PC-9 (cell line): ENCODE results near the gene LTK. TPM values are rescaled to one million over a fixed set of nuclear protein-coding genes. Genes with fewer than 3 reads are reported as not detected.

Source experiments
- BruUV-seq: library from RNA; stranded (reverse); fragments of 400-500 nt; replicated peaks from 2 replicates; lab custom pipeline; 2021; lab: Mats Ljungman, UMichigan
- CTCF ChIA-PET: fragments of 300-600 bp; sonication (Branson Sonifier 250); formaldehyde crosslinking; loops from one replicate; lab custom pipeline; 2022; ENCODE audit warnings: antibody characterized with exemption; lab: Charles Lee
- POLR2A ChIA-PET: fragments of 300-600 bp; sonication (Branson Sonifier 250); formaldehyde crosslinking; loops from one replicate; lab custom pipeline; 2022; ENCODE audit warnings: antibody characterized with exemption; ENCODE audit not compliant: unreplicated experiment; lab: Charles Lee
- DNase-seq, 2 experiments: peaks; one replicate each; pipeline versions ENCODE4 v3.0.0 to v3.0.0-alpha.2; 2015 to 2022; ENCODE audit warnings: mixed read lengths in 1 of 2
- H2AFZ ChIP-seq: fragments of 200-600 bp; sonication (generic); 2 replicates; pipeline ENCODE4 v1.8.1; 2017; ENCODE audit warnings: antibody characterized with exemption
- H3F3A ChIP-seq: fragments of 200-600 bp; sonication (generic); 2 replicates; pipeline ENCODE4 v1.8.1; 2017; ENCODE audit warnings: antibody characterized with exemption, mild to moderate bottlenecking, low read depth; ENCODE audit not compliant: insufficient read depth
- H3K27ac ChIP-seq: fragments of 200-600 bp; sonication (generic); 2 replicates; pipeline ENCODE4 v1.6.1; 2016; ENCODE audit warnings: mixed run types
- H3K27me3 ChIP-seq: fragments of 200-600 bp; sonication (generic); 2 replicates; pipeline ENCODE4 v1.6.1; 2016; ENCODE audit warnings: low read depth, mixed run types; ENCODE audit not compliant: insufficient read depth
- H3K36me3 ChIP-seq: fragments of 200-600 bp; sonication (generic); 2 replicates; pipeline ENCODE4 v1.6.1; 2016; ENCODE audit warnings: low read depth, mixed run types
- H3K4me1 ChIP-seq: fragments of 200-600 bp; sonication (generic); replicated peaks from 2 replicates; pipeline ENCODE4 v1.6.1; 2016; ENCODE audit warnings: mixed run types; ENCODE audit not compliant: insufficient read depth
- H3K4me2 ChIP-seq: fragments of 200-600 bp; sonication (generic); 2 replicates; pipeline ENCODE4 v1.6.1; 2017; ENCODE audit warnings: mixed run types
- H3K4me3 ChIP-seq: fragments of 200-600 bp; sonication (generic); 2 replicates; pipeline ENCODE4 v1.6.1; 2016; ENCODE audit warnings: mixed run types
- H3K79me2 ChIP-seq: fragments of 200-600 bp; sonication (generic); 2 replicates; pipeline ENCODE4 v1.6.1; 2017; ENCODE audit warnings: low read depth, mixed run types
- H3K9me2 ChIP-seq: fragments of 200-600 bp; sonication (generic); 2 replicates; pipeline ENCODE4 v1.8.1; 2017; ENCODE audit warnings: mild to moderate bottlenecking; ENCODE audit not compliant: insufficient read depth
- H3K9me3 ChIP-seq: fragments of 200-600 bp; sonication (generic); 2 replicates; pipeline ENCODE4 v1.8.1; 2016; ENCODE audit warnings: low read depth; ENCODE audit not compliant: insufficient read depth
- H4K20me1 ChIP-seq: fragments of 200-600 bp; sonication (generic); 2 replicates; pipeline ENCODE4 v1.8.1; 2017; ENCODE audit not compliant: insufficient read depth
- EZH2 ChIP-seq: fragments of 200-600 bp; sonication (generic); IDR thresholded peaks from 2 replicates; pipeline ENCODE4 v1.8.0; 2017; ENCODE audit warnings: antibody characterized with exemption, low read depth
- intact Hi-C: fragments of 100-400 bp; cut with micrococcal nuclease; formaldehyde crosslinking; loops from one replicate; pipeline ENCODE4 v1.10.0; 2022; ENCODE audit not compliant: unreplicated experiment
- total RNA-seq: library from RNA; stranded (reverse); gene quantifications from 2 replicates; pipeline ENCODE4 v1.2.3, GENCODE V29; 2021
- TF ChIP-seq, protein P1 (sequence below): fragments of 200-600 bp; sonication (generic); conservative IDR thresholded peaks from 2 replicates; pipeline ENCODE4 v1.6.1; 2017; ENCODE audit warnings: mixed run types, antibody characterized with exemption, mild to moderate bottlenecking, moderate library complexity

LTK gene
- total RNA-seq, 1 experiment from 2014 or later = 0.11 TPM

DNA sequence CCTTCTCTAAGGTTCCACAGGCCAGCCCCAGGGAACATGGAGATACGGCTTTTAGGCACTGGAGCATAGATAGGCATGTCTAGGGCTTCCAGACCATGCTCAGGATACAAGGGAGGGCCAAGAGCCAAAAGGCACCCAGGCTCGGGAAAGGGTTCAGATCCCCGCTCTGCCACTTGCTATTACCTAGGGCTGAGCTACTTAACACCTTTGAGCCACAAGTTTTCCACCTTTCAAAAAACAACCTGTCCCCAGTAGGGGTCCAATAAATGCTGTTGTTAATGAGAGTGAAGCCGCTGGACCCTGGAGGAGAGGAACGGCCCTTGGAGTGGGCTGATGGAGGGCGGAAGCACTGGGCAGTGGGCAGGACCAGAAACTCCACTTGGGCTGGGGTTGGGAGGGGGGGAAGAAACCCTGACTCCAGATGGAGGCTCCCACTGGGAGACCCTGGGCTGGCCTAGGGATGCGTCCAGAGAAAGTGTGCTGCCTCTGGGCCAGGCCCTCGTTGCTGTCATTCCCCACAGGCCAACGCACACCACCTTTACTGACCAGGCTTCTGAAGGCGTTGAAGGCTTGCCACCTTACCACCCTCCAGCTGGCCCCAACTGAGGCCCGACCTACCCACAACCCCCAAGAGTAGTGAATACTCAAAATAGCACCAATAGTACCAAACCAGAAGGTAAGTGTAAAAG, 28.5 kb downstream of the LTK start:
- H3K27ac ChIP-seq = no peak overlapping the region
- POLR2A ChIA-PET = no interaction called here
- DNase-seq = no peak
- H4K20me1 ChIP-seq = no peaks in the 10 kb centered on the region
- peaks cover 2% of the 10 kb centered on the region; the same call in 1 of the 2 replicates for H3K36me3 ChIP-seq
- no peaks in the 10 kb centered on the region for H3K4me1 ChIP-seq
- BruUV-seq = no TSS peak
- H3K27me3 ChIP-seq = no peaks in the 10 kb centered on the region
- intact Hi-C loops = no loop called here
- H3F3A ChIP-seq = no peaks in the 10 kb centered on the region
- CTCF ChIA-PET = no interaction called here
- H3K4me2 ChIP-seq = no peak overlapping the region
- no peak overlapping the region for H3K4me3 ChIP-seq
- no peaks in the 10 kb centered on the region for H3K9me2 ChIP-seq
- H3K9me3 ChIP-seq = no peaks in the 10 kb centered on the region
- H2AFZ ChIP-seq = no peak overlapping the region
- TF ChIP-seq EZH2 = no peak
- TF ChIP-seq, protein P1, sequence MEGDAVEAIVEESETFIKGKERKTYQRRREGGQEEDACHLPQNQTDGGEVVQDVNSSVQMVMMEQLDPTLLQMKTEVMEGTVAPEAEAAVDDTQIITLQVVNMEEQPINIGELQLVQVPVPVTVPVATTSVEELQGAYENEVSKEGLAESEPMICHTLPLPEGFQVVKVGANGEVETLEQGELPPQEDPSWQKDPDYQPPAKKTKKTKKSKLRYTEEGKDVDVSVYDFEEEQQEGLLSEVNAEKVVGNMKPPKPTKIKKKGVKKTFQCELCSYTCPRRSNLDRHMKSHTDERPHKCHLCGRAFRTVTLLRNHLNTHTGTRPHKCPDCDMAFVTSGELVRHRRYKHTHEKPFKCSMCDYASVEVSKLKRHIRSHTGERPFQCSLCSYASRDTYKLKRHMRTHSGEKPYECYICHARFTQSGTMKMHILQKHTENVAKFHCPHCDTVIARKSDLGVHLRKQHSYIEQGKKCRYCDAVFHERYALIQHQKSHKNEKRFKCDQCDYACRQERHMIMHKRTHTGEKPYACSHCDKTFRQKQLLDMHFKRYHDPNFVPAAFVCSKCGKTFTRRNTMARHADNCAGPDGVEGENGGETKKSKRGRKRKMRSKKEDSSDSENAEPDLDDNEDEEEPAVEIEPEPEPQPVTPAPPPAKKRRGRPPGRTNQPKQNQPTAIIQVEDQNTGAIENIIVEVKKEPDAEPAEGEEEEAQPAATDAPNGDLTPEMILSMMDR = no peak
- H3K79me2 ChIP-seq = no peaks in the 10 kb centered on the region

DNA sequence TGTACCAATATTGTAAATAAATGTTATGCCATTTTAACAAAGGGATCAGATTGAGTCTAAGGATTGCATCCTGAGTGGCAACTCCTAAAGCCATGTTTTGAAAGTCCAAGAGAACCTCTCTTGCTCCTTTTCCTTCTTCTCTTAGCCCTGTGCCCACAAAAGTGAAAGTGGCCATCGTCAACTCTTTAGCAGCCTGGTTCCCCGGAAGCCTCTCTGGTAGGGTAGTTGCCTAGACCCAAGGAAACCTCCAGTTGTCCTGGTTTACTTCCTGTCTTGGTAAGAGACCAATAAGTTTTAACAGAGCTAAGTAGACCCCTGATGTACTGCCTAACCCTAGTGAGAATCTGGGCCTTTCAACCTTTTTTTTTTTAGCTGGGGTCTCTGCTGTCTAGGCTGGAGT, 30.1 kb downstream of the LTK start:
- Histone ChIP-seq H3F3A (no peaks in the 10 kb centered on the region), H2AFZ (no peak overlapping the region), H3K79me2 (no peaks in the 10 kb centered on the region), H3K9me2 (no peaks in the 10 kb centered on the region), H4K20me1 (no peaks in the 10 kb centered on the region), H3K27ac (no peak overlapping the region), H3K4me2 (no peak overlapping the region), H3K9me3 (no peaks in the 10 kb centered on the region), H3K4me1 (no peaks in the 10 kb centered on the region), H3K4me3 (no peak overlapping the region), H3K36me3 (peaks cover 5% of the 10 kb centered on the region; the same call in 1 of the 2 replicates), H3K27me3 (no peaks in the 10 kb centered on the region)
- intact Hi-C loops = no loop called here
- no peak for DNase-seq
- POLR2A ChIA-PET = interaction anchor here (0.5 kb wide), 1 partner anchor 49 kb away, joined by 3 read pairs; no protein-coding TSS in a partner anchor
- CTCF ChIA-PET = no interaction called here
- no peak for TF ChIP-seq EZH2
- TF ChIP-seq, protein P1 = no peak
- no TSS peak for BruUV-seq

DNA sequence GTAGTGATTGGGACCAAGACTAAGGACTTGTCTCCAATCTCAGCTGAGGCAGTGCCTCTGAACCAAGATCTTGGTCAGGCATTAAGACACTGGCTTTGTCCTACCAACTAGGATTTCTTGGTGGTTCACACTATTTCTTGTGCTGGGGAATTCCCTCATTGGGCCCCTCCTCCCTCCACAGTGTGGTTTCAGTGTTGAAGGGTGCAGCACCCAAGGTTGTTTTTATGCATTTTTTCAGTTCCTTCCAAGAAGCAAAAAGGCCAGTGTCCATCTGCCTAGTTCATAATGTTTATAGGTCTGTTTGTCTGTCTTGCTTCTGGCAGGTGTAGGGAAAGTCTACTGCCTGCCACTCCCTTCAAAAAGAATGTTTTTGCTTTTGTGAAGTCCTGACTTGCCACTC, 30.5 kb downstream of the LTK start:
- Histone ChIP-seq H2AFZ (no peak overlapping the region), H3K9me2 (no peaks in the 10 kb centered on the region), H3F3A (no peaks in the 10 kb centered on the region), H3K4me3 (no peak overlapping the region), H3K79me2 (no peaks in the 10 kb centered on the region), H3K9me3 (no peaks in the 10 kb centered on the region), H3K4me1 (no peaks in the 10 kb centered on the region), H3K27me3 (no peaks in the 10 kb centered on the region), H3K4me2 (no peak overlapping the region), H3K36me3 (peaks cover 5% of the 10 kb centered on the region; the same call in 1 of the 2 replicates), H3K27ac (no peak overlapping the region), H4K20me1 (no peaks in the 10 kb centered on the region)
- TF ChIP-seq EZH2 = no peak
- TF ChIP-seq, protein P1 = no peak
- intact Hi-C loops = no loop called here
- BruUV-seq = no TSS peak
- DNase-seq = no peak
- ChIA-PET POLR2A (interaction anchor here (0.6 to 0.7 kb wide), 2 partner anchors 291 to 1957 kb away, joined by 3 to 5 read pairs; partner anchors contain the start of gene MAPKBP1), CTCF (no interaction called here)
